GM12865 (cell line): ENCODE data around the gene BUD31.
A peak's percentile ranks its signal among the peaks of the same experiment; 100 is the strongest.

Source experiments
- DNase-seq: peaks from one replicate; pipeline ENCODE4 v3.0.0; 2010; ENCODE audit warnings: low read depth
- H3K4me3 ChIP-seq: 2 replicates; pipeline ENCODE4 v1.5.1; 2011; ENCODE audit warnings: mild to moderate bottlenecking, low read depth, low read length, control low read depth
- CTCF ChIP-seq: IDR thresholded peaks from 2 replicates; pipeline ENCODE4 v1.5.1; 2011; ENCODE audit warnings: low read length, control low read depth, low read depth, inconsistent platforms; ENCODE audit not compliant: insufficient read depth; ENCODE audit errors: missing control alignments

BUD31 gene

DNA sequence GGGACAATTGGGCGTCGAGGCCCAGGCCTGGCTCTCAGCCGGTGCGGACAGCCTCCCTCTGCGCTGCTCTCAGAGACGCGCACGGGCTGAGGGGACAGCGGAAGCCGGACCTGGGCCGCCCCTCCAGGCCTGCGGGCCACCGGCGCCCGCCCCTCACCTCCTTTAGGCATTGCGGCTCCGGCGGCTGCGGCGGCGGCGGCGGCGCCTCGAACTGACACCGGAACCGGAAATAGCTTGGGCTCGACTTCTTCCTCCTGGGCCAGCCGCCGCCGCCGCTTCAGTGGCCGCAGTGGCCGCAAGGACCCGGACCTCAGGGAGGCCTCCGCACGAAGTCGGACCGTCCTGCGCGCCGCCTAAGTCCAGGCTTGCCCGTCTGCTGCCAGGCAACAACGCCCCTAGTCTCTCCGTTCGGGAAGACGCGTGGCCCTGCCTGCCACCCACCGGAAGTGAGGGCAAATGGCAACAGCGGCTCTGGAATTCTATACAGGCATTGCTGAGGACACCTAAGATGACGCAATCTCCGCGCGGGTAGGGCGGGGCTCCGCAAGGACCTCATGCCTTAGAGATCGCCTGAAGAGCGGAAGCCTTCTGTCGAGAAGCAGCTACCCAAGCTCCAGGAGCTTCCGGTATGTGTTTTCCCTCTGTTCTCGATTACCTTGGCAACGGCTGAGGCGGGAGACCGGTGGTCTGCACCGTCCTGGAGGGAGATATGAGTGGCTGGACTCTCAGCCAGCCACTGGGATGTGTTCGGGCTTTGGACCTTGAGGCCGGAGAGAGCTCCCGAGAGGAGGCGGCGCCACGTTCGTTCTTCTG, at the start of gene BUD31, which contains the start of gene PDAP1:
Gene BUD31, plus strand, starts transcription at position 591 of the 813 bp plus-strand sequence. CDS start 2,124 bp downstream, outside the sequence.
Gene PDAP1, minus strand, starts transcription at position 219 of the 813 bp plus-strand sequence. Its CDS starts 49 bp downstream, at position 170.
- peak; percentile 96 for DNase-seq

GRCh38 chr7:99359465-99360154, 49.2 kb upstream of the BUD31 start:
- DNase-seq = no peak
- no peak for TF ChIP-seq CTCF

More for the DNA sequence above, at the start of gene BUD31, which contains the start of gene PDAP1:
- H3K4me3 ChIP-seq = peak within 1 kb of the TSS; percentile 73
- TF ChIP-seq CTCF = no peak

GRCh38 chr7:99362801-99363200, 46.0 kb upstream of the BUD31 start:
- no peak overlapping the region for H3K4me3 ChIP-seq
- no peak for DNase-seq
- no peak for TF ChIP-seq CTCF

More at GRCh38 chr7:99359465-99360154, 49.2 kb upstream of the BUD31 start:
- no peak overlapping the region for H3K4me3 ChIP-seq

- TF ChIP-seq CTCF = no peak
- no peak for DNase-seq
These were observed 45.5 kb upstream of the BUD31 start for GRCh38 chr7:99363286-99363685.

GRCh38 chr7:99365318-99366141, 43.2 kb upstream of the BUD31 start:
- DNase-seq = peak; percentile 50
- H3K4me3 ChIP-seq = no peak overlapping the region
- TF ChIP-seq CTCF = peak; percentile 65

More at GRCh38 chr7:99363286-99363685, 45.5 kb upstream of the BUD31 start:
- no peak overlapping the region for H3K4me3 ChIP-seq

DNA sequence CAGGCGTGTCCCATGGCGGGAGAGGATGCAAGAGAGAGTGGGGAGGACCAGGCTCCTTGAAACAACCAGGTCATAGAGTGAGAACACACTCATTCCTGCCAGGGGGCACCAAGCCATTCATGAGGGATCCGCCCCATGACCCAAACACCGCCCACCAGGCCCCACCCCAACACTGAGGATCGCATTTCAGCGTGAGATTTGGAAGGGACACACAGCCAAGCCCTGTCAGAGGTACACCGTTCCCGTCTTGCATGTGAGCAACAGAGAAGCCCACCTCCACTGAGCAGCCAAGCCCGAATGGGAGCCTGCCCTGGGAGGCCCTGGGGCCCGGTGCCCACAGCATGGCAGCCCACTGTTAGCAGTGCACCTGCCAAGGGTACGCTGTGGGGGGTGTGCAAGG, 42.1 kb upstream of the BUD31 start:
- TF ChIP-seq CTCF = no peak
- no peak overlapping the region for H3K4me3 ChIP-seq
- DNase-seq = no peak
